A673 (cell line): ENCODE results near the gene STX1A. TPM values are rescaled to one million over a fixed set of nuclear protein-coding genes. Genes with fewer than 3 reads are reported as not detected.

Source experiments
- BruUV-seq: library from RNA; stranded (reverse); fragments of 400-500 nt; replicated peaks from 2 replicates; lab custom pipeline; 2021; lab: Mats Ljungman, UMichigan
- CTCF ChIA-PET: fragments of 300-600 bp; sonication (Branson Sonifier 250); formaldehyde crosslinking; loops from one replicate; lab custom pipeline; 2022; ENCODE audit warnings: antibody characterized with exemption; lab: Charles Lee
- POLR2A ChIA-PET: fragments of 300-600 bp; sonication (Branson Sonifier 250); formaldehyde crosslinking; loops from one replicate; lab custom pipeline; 2022; ENCODE audit warnings: antibody characterized with exemption; ENCODE audit not compliant: low non-redundant PET; lab: Charles Lee
- DNase-seq: peaks from one replicate; pipeline ENCODE4 v3.0.0-alpha.2; 2015; ENCODE audit warnings: low spot score
- H3K27ac ChIP-seq: fragments of 200-600 bp; sonication (generic); 2 replicates; pipeline ENCODE4 v1.5.1; 2016; ENCODE audit warnings: mixed run types, low read depth, mild to moderate bottlenecking, mixed read lengths, antibody characterized with exemption, low read length; ENCODE audit not compliant: poor library complexity, severe bottlenecking
- H3K27me3 ChIP-seq: fragments of 200-600 bp; sonication (generic); replicated peaks from 2 replicates; pipeline ENCODE4 v1.6.1; 2017; ENCODE audit warnings: mixed run types, low read depth, mild to moderate bottlenecking, mixed read lengths, antibody characterized with exemption, low read length; ENCODE audit not compliant: insufficient read depth, poor library complexity
- H3K36me3 ChIP-seq: fragments of 200-600 bp; sonication (generic); 2 replicates; pipeline ENCODE4 v1.6.1; 2016; ENCODE audit warnings: mixed run types, mild to moderate bottlenecking, mixed read lengths, antibody characterized with exemption, low read length; ENCODE audit not compliant: insufficient read depth, poor library complexity, severe bottlenecking
- H3K4me1 ChIP-seq: fragments of 200-600 bp; sonication (generic); 2 replicates; pipeline ENCODE4 v1.6.1; 2017; ENCODE audit warnings: mixed run types, mild to moderate bottlenecking, mixed read lengths, antibody characterized with exemption, low read length; ENCODE audit not compliant: insufficient read depth, poor library complexity, severe bottlenecking
- H3K4me3 ChIP-seq: fragments of 200-600 bp; sonication (generic); 2 replicates; pipeline ENCODE4 v1.5.1; 2016; ENCODE audit warnings: low read depth, mixed run types, mild to moderate bottlenecking, mixed read lengths, low read length; ENCODE audit not compliant: poor library complexity, severe bottlenecking
- H3K9me3 ChIP-seq: fragments of 200-600 bp; sonication (generic); 2 replicates; pipeline ENCODE4 v1.6.1; 2016; ENCODE audit warnings: mixed run types, low read depth, mild to moderate bottlenecking, mixed read lengths, antibody characterized with exemption, low read length; ENCODE audit not compliant: poor library complexity, severe bottlenecking
- EZH2 ChIP-seq: fragments of 200-600 bp; sonication (generic); IDR thresholded peaks from 2 replicates; pipeline ENCODE4 v1.6.1; 2017; ENCODE audit warnings: borderline replicate concordance, low read depth, mild to moderate bottlenecking, mixed read lengths, antibody characterized with exemption, low read length; ENCODE audit not compliant: poor library complexity, severe bottlenecking
- intact Hi-C: fragments of 100-400 bp; cut with micrococcal nuclease; formaldehyde crosslinking; loops from one replicate; pipeline ENCODE4 v1.10.0; 2022; ENCODE audit not compliant: unreplicated experiment
- total RNA-seq: library from RNA; stranded (reverse); gene quantifications from 2 replicates; pipeline ENCODE4 v1.2.3, GENCODE V29; 2021
- TF ChIP-seq, protein P1 (sequence below): fragments of 300-800, 200-600 bp; sonication (generic); conservative IDR thresholded peaks from 2 replicates; pipeline ENCODE4 v1.5.1; 2017; ENCODE audit warnings: low read depth, mild to moderate bottlenecking, antibody characterized with exemption, low read length, moderate library complexity, mixed read lengths

STX1A gene
- total RNA-seq, 1 experiment from 2014 or later = 47.1 TPM

DNA sequence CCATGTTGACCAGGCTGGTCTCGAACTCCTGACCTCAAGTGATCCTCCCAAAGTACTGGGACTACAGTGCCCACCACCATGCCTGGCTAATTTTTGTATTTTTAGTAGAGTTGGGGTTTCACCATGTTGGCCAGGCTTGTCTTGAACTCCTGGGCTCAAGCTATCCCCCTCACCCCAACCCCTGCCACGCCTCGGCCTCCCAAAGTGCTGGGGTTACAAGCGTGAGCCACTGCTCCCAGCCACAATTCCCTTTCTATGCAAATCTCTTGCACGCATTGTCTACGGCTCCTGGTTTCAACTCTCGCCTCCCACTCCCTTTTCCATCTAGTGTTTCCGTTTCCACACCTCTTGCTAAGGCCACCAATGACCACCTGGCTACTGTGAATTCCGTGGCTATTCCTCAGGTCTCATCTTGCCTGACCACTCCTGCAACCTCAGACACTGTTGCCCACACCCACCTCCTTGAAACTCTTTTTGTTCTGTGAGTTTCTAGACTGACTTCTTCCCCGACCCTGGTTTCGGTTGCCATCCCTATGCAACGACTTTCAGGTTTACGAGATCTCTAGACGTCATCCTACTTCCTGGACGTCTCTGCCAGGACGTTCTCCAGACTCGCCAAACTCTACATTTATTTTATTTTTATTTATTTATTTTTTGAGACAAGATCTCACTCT is 47.2 kb upstream of the STX1A start:
- H3K4me1 ChIP-seq = no peaks in the 10 kb centered on the region
- TF ChIP-seq, protein P1, sequence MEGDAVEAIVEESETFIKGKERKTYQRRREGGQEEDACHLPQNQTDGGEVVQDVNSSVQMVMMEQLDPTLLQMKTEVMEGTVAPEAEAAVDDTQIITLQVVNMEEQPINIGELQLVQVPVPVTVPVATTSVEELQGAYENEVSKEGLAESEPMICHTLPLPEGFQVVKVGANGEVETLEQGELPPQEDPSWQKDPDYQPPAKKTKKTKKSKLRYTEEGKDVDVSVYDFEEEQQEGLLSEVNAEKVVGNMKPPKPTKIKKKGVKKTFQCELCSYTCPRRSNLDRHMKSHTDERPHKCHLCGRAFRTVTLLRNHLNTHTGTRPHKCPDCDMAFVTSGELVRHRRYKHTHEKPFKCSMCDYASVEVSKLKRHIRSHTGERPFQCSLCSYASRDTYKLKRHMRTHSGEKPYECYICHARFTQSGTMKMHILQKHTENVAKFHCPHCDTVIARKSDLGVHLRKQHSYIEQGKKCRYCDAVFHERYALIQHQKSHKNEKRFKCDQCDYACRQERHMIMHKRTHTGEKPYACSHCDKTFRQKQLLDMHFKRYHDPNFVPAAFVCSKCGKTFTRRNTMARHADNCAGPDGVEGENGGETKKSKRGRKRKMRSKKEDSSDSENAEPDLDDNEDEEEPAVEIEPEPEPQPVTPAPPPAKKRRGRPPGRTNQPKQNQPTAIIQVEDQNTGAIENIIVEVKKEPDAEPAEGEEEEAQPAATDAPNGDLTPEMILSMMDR = no peak
- TF ChIP-seq EZH2 = no peak
- no peaks in the 10 kb centered on the region for H3K36me3 ChIP-seq
- ChIA-PET POLR2A (no interaction called here), CTCF (interaction anchor here (0.6 kb wide), 1 partner anchor 97 kb away, joined by 4 read pairs; no protein-coding TSS in a partner anchor)
- H3K9me3 ChIP-seq = no peaks in the 10 kb centered on the region
- no peak overlapping the region for H3K4me3 ChIP-seq
- intact Hi-C loops = no loop called here
- no peak overlapping the region for H3K27ac ChIP-seq
- BruUV-seq = no TSS peak
- peaks cover 25% of the 10 kb centered on the region for H3K27me3 ChIP-seq
- no peak for DNase-seq

DNA sequence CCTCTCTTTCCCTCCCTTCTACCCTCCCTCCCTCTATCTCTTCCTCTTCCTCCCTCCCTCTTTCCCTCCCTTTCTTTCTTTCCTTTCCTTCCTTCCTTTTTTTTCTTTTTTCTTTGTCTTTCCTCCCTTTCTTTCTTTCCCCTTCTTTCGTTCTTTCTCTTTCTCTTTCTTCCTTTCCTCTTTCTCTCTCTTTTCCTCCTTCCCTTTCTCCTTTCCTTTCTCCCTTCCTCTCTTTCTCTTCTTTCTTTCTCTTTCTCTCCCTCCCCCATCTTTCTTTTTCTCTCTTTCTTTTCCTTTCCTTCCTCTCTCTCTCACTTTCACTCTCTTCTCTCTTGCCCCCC is 43.2 kb upstream of the STX1A start:
- POLR2A ChIA-PET = no interaction called here
- no TSS peak for BruUV-seq
- Histone ChIP-seq H3K4me1 (no peaks in the 10 kb centered on the region), H3K27me3 (no peaks in the 10 kb centered on the region), H3K27ac (no peak overlapping the region), H3K36me3 (no peaks in the 10 kb centered on the region), H3K9me3 (no peaks in the 10 kb centered on the region), H3K4me3 (no peak overlapping the region)
- intact Hi-C loops = no loop called here
- CTCF ChIA-PET = no interaction called here
- TF ChIP-seq EZH2 = no peak
- TF ChIP-seq, protein P1 = no peak
- DNase-seq = no peak

DNA sequence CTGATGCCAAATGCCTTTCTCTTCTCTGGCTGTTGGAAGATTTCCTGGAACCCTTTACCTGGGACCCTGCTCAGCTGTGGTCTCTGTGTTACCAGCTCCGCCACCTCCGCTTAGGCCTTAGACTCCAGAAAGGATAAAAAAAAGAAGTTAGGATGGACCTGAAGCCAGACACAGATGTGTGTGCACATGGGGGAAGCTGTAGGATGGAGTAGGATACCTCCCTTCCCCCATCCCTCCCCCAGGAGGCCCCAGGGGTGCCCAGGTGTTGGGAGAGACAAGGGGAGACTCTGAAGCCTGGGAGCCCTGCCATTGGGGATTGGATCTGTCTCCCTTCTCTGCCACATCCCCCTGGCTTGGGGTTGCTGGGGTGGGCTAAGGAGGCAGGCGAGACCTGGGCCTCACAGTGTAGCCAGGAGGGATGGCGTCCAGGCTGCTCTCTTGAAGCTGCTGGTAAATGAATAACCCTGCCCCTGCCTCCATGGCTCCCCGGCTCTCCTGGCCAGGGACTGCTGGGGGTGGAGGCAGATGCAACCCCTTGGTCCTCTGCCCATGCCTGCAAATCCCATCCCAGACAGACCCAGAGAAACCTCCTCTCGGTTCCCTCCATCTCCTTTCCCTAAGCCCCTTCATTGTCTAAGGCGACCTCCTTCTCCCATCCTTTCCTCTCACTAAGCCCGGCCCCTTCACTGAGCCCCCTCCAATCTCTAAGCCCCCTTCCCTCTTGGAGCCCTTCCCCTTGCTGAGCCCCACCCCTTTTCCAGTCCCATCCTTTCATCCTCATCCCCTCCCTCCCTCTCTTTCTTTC is 42.6 kb upstream of the STX1A start:
- no peaks in the 10 kb centered on the region for H3K36me3 ChIP-seq
- H3K4me1 ChIP-seq = no peaks in the 10 kb centered on the region
- H3K9me3 ChIP-seq = no peaks in the 10 kb centered on the region
- no peak overlapping the region for H3K4me3 ChIP-seq
- TF ChIP-seq, protein P1 = no peak
- TF ChIP-seq EZH2 = no peak
- no peaks in the 10 kb centered on the region for H3K27me3 ChIP-seq
- BruUV-seq = no TSS peak
- no peak overlapping the region for H3K27ac ChIP-seq
- CTCF ChIA-PET = no interaction called here
- DNase-seq = no peak
- POLR2A ChIA-PET = no interaction called here
- intact Hi-C loops = no loop called here
